Left lung (tissue), 10 donors: ENCODE results near the gene PPP2R2B. TPM values are rescaled to one million over a fixed set of nuclear protein-coding genes. Genes with fewer than 3 reads are reported as not detected.

Source experiments
- ATAC-seq: fragments of 200-7000 bp; cut with Tn5 transposase; one replicate; pipeline ENCODE4 v1.9.1; 2020; ENCODE audit warnings: moderate library complexity
- DNase-seq, 4 donors: peaks; one replicate each; pipeline ENCODE4 v3.0.0-alpha.2; 2013 to 2020
- H3K27ac ChIP-seq, 2 donors: fragments of 200-600 bp; sonication (generic) in 1 of 2; one replicate each; pipeline versions ENCODE4 v1.5.0 to v1.8.0; 2020 to 2021
- H3K27me3 ChIP-seq, 2 donors: fragments of 200-600 bp; sonication (generic) in 1 of 2; one replicate each; pipeline versions ENCODE4 v1.5.0 to v1.8.0; 2020 to 2021
- H3K36me3 ChIP-seq, 2 donors: fragments of 200-600 bp; sonication (generic) in 1 of 2; one replicate each; pipeline versions ENCODE4 v1.5.0 to v1.8.0; 2020 to 2021
- H3K4me1 ChIP-seq, 2 donors: fragments of 200-600 bp; one replicate each; pipeline ENCODE4 v1.8.0; 2021
- H3K4me3 ChIP-seq, 2 donors: fragments of 200-600 bp; sonication (generic) in 1 of 2; one replicate each; pipeline versions ENCODE4 v1.5.0 to v1.8.0; 2020 to 2021; ENCODE audit warnings: mild to moderate bottlenecking in 1 of 2
- H3K9me3 ChIP-seq, 2 donors: fragments of 200-600 bp; sonication (generic) in 1 of 2; one replicate each; pipeline versions ENCODE4 v1.5.0 to v1.8.0; 2020 to 2021
- intact Hi-C, 2 donors: fragments of 100-400 bp; cut with DNase I; formaldehyde crosslinking; loops; one replicate each; pipeline versions ENCODE4 v1.11.2 to v1.14.2; 2022
- polyA plus RNA-seq, 6 donors: library from polyadenylated mRNA; unstranded; fragments of 120-200 nt; gene quantifications; one replicate each; pipeline ENCODE4 v1.2.1, GENCODE V29; 2013; ENCODE audit not compliant: insufficient read length in 6 of 6
- total RNA-seq, 2 donors: library from RNA; stranded (reverse); fragmentation: NEBNext Ultra II Directional; extraction: Animal tissue kit (Norgen Biotek cat#: 25700); gene quantifications; one replicate each; pipeline ENCODE4 v1.2.1, GENCODE V29; 2021
- TF ChIP-seq, protein P1 (sequence below), 2 donors: fragments of 200-600 bp; sonication (generic) in 1 of 2; IDR thresholded peaks; one replicate each; pipeline versions ENCODE4 v1.5.0 to v1.8.0; 2021; ENCODE audit warnings: antibody characterized with exemption in 2 of 2
- donor health status: DM: no; HTN: yes; CAD: no.
- donor health status: DM: no; HTN: no; CAD: no.

The PPP2R2B gene
- total and polyA plus RNA-seq, 8 donors, result 0.23 to 1.5 (median 0.43) TPM

DNA sequence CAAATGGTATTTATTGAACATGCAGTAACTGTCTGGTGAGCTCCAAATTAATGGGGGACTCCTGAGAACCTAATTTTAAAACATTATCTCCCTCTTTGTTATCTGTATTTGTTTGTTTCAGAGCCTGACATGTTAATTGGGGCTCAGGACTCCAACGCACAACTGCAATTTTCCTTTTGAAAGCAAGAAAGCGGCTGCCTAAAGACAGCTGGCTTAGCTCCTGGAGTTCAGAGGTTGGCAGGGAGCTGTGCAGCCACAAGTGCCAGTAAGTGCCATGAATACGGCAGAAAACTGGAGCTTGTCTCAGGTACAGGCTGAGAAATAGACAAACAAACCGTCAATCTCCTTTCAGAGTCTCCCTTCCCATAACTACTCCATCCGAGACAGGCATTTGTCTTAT is 80.9 kb downstream of the PPP2R2B start:
- DNase-seq, result no peak
- Histone ChIP-seq H3K4me1 (peaks cover 0 to 2% of the 10 kb centered on the region in 2 donors), H3K27ac (no peak overlapping the region), H3K4me3 (no peak overlapping the region), H3K36me3 (no peaks in the 10 kb centered on the region), H3K27me3 (no peaks in the 10 kb centered on the region), H3K9me3 (no peaks in the 10 kb centered on the region)
- TF ChIP-seq, protein P1, sequence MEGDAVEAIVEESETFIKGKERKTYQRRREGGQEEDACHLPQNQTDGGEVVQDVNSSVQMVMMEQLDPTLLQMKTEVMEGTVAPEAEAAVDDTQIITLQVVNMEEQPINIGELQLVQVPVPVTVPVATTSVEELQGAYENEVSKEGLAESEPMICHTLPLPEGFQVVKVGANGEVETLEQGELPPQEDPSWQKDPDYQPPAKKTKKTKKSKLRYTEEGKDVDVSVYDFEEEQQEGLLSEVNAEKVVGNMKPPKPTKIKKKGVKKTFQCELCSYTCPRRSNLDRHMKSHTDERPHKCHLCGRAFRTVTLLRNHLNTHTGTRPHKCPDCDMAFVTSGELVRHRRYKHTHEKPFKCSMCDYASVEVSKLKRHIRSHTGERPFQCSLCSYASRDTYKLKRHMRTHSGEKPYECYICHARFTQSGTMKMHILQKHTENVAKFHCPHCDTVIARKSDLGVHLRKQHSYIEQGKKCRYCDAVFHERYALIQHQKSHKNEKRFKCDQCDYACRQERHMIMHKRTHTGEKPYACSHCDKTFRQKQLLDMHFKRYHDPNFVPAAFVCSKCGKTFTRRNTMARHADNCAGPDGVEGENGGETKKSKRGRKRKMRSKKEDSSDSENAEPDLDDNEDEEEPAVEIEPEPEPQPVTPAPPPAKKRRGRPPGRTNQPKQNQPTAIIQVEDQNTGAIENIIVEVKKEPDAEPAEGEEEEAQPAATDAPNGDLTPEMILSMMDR (IDR thresholded peaks at IDR 0.05), result no peak
- no peak for ATAC-seq
- intact Hi-C loops, result no loop called here

DNA sequence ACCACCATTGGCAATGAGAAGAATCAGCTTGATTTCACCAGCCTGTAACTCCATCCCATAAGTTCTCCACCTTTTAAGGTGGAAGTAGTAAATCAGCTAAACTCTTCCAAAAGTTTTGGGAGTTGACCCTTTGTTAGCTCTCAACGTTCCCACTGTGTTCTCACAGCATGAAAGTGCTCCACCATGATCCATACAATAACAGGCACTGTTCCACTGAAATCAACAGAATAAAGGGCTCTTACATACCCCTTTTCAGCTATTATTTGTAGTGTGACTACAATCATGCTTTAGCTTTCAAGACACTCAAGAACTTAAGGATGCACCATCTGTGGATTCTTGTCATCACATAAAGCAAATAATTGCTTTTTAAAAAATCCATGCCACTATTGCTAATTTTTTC is 81.6 kb downstream of the PPP2R2B start:
- intact Hi-C loops, result no loop called here
- Histone ChIP-seq H3K36me3 (no peaks in the 10 kb centered on the region), H3K4me3 (no peak overlapping the region), H3K9me3 (no peaks in the 10 kb centered on the region), H3K27ac (no peak overlapping the region), H3K27me3 (no peaks in the 10 kb centered on the region), H3K4me1 (peaks cover 0 to 2% of the 10 kb centered on the region in 2 donors)
- TF ChIP-seq, protein P1 (IDR thresholded peaks at IDR 0.05), result no peak
- ATAC-seq (no peak), DNase-seq (no peak)

DNA sequence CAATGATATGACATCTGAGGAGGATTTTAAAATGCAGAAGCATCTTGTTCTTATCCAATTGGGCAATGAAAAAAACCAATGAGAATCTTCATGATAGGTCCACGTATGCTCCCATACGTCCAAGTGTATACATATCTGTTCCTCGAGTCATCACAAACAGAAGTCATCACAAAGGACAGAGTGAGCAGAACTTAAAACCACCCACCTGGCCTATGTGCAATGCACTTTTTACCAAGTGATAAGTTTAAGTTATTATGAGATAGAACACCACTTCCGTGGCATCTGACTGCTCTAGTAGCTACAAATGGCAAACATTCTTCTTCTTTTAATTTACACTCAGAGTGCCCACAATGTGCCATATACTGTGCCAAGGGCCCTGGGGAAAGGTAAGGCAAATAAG is 82.4 kb downstream of the PPP2R2B start:
- H3K27me3 ChIP-seq, result no peaks in the 10 kb centered on the region
- no peak overlapping the region for H3K4me3 ChIP-seq
- peaks cover 0 to 2% of the 10 kb centered on the region in 2 donors for H3K4me1 ChIP-seq
- TF ChIP-seq, protein P1 (IDR thresholded peaks at IDR 0.05), result no peak
- no peak for ATAC-seq
- H3K9me3 ChIP-seq, result no peaks in the 10 kb centered on the region
- DNase-seq, result no peak
- H3K27ac ChIP-seq, result no peak overlapping the region
- no peaks in the 10 kb centered on the region for H3K36me3 ChIP-seq
- intact Hi-C loops, result no loop called here

DNA sequence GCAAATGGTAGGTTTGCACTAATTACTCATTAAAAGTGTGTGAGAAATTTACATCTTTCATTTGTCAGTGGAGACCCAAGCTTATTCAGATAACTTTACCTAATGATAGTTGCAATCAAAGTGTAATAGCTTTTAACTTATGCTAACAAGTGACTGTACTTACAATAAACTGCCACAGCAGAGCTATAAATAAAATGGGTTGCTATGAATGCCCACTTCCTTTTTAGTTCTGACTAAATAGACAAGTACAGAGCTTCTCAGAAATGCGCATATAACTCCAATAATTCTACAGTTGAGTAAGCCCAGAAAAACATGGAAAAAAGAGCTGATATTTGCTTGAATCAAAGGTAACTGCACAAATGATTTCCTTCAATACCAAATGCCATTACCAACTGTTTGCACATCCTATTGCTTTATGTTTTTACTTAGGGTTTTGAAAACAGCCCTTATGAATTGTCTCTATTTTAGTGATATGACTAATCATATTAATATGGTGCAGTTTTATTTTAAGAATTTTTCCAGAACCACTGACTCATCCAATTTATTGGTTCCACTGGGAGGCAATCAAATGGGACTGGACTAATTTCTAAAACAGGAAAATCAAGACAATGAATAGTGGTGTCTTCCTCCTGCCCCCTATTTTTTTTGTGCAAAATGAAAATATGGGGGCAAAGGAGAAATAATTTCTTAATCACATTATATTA is 84.1 kb downstream of the PPP2R2B start:
- H3K9me3 ChIP-seq, result no peaks in the 10 kb centered on the region
- H3K4me1 ChIP-seq, result peaks cover 0 to 2% of the 10 kb centered on the region in 2 donors
- H3K4me3 ChIP-seq, result no peak overlapping the region
- TF ChIP-seq, protein P1 (IDR thresholded peaks at IDR 0.05), result no peak
- no peak for ATAC-seq
- no peak overlapping the region for H3K27ac ChIP-seq
- intact Hi-C loops, result no loop called here
- no peaks in the 10 kb centered on the region for H3K27me3 ChIP-seq
- DNase-seq, result no peak
- no peaks in the 10 kb centered on the region for H3K36me3 ChIP-seq

DNA sequence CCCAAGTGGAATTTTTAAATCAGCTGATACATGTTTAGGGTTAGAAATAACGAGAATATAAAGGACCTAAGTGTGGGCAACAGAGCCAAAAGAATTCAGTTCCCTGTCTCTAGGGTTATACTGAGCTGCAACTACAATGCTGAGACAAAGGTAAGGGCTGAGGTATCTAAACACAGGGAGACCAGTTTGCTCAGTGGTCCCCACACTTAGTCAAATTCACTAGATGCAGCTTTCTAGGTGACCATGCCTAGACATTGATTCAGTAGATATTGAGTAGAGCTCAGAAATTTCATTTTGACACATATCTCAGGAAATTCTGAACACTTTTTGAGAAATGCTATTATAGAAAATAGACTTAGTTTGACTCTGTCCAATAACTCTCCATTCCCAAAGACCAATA is 84.8 kb downstream of the PPP2R2B start:
- Histone ChIP-seq H3K9me3 (no peaks in the 10 kb centered on the region), H3K36me3 (no peaks in the 10 kb centered on the region), H3K4me3 (no peak overlapping the region), H3K27me3 (no peaks in the 10 kb centered on the region), H3K27ac (no peak overlapping the region), H3K4me1 (peaks cover 0 to 2% of the 10 kb centered on the region in 2 donors)
- intact Hi-C loops, result no loop called here
- DNase-seq, result no peak
- TF ChIP-seq, protein P1 (IDR thresholded peaks at IDR 0.05), result no peak
- no peak for ATAC-seq
